22Rv1 (cell line): ENCODE results near the gene GPR132.

Source experiments
- ZFX ChIP-seq: fragments of 450-650 bp; IDR thresholded peaks from 2 replicates; pipeline ENCODE4 v1.6.1; 2017; ENCODE audit warnings: antibody characterized with exemption, borderline replicate concordance
- TF ChIP-seq, protein P1 (sequence below): fragments of 450-650 bp; IDR thresholded peaks from 2 replicates; pipeline ENCODE4 v1.5.1; 2017; ENCODE audit warnings: mild to moderate bottlenecking

DNA sequence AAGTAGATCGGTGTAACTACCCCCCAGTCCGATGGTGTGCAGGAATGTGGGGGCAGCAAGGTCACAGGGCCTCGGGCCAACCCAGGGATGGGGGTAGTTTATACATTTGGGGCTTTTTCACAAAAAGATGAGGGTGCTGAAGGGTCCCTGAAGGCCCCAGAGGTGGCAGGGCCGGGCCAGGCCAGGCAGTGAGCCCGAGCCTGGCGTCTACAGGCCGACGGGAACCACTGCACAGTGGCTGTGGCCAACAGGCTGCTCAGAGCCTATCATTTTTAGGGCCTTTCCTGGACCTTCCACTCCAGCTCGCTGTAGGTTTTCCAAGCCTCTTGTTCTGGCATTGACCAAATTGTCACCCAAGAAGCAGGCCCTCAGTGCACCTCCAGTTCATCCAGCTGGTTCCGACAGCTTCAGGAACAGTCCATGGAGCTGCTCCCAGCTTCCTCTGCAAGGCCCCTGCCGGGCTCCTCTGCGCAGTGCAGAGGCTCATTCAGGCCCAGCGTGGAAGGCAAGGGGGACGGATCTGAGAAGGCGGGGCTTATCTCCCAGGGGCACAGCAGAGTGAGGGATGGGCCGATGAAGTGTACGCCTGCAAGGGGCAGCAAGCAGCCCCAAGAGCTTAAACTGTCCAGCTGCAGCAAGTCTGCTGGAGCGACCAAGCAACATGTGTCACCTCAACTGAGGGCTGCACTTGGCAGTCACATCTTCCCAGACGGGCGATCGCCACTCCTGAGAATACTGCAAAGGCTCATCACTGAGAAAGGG, 58.2 kb downstream of the GPR132 start:
- TF ChIP-seq, protein P1, sequence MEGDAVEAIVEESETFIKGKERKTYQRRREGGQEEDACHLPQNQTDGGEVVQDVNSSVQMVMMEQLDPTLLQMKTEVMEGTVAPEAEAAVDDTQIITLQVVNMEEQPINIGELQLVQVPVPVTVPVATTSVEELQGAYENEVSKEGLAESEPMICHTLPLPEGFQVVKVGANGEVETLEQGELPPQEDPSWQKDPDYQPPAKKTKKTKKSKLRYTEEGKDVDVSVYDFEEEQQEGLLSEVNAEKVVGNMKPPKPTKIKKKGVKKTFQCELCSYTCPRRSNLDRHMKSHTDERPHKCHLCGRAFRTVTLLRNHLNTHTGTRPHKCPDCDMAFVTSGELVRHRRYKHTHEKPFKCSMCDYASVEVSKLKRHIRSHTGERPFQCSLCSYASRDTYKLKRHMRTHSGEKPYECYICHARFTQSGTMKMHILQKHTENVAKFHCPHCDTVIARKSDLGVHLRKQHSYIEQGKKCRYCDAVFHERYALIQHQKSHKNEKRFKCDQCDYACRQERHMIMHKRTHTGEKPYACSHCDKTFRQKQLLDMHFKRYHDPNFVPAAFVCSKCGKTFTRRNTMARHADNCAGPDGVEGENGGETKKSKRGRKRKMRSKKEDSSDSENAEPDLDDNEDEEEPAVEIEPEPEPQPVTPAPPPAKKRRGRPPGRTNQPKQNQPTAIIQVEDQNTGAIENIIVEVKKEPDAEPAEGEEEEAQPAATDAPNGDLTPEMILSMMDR = no peak
- no peak for TF ChIP-seq ZFX
